ENCODE results near the gene SDHB. TPM values are rescaled to one million over a fixed set of nuclear protein-coding genes. Genes with fewer than 3 reads are reported as not detected.

The SDHB gene
- polyA plus RNA-seq, 1 of the 3 experiments (the other 2 are of a cell fraction): 128 TPM

- H3K9me2 ChIP-seq: no peaks in the 10 kb centered on the region
- H3K9ac ChIP-seq: no peak overlapping the region
- H3F3A ChIP-seq (replicated peaks; ENCODE audit: insufficient read depth): peaks cover 5% of the 10 kb centered on the region
- no peak overlapping the region for H2AFZ ChIP-seq (ENCODE audit: low read depth)
- no peak for TF ChIP-seq FOXM1 (IDR thresholded peaks at IDR 0.05; ENCODE audit: low read depth)
- TF ChIP-seq SMC3 (IDR thresholded peaks at IDR 0.05; ENCODE audit: low read depth, low read length): no peak
- TF ChIP-seq RAD21 (IDR thresholded peaks at IDR 0.05; ENCODE audit: low read length): no peak
- TF ChIP-seq USF1 (IDR thresholded peaks at IDR 0.05; ENCODE audit: borderline replicate concordance, low read depth): no peak
- TF ChIP-seq USF2 (IDR thresholded peaks at IDR 0.05; ENCODE audit: borderline replicate concordance, low read depth, low read length): no peak
- TF ChIP-seq ELF1 (IDR thresholded peaks at IDR 0.05): no peak
- no peak for TF ChIP-seq GABPA (IDR thresholded peaks at IDR 0.05; ENCODE audit: low read depth)
- TF ChIP-seq NRF1 (IDR thresholded peaks at IDR 0.05; ENCODE audit: low read depth, low read length): no peak
- no peak for TF ChIP-seq ZBTB33 (IDR thresholded peaks at IDR 0.05; ENCODE audit: borderline replicate concordance, low read depth)
- no peak for TF ChIP-seq YY1 (IDR thresholded peaks at IDR 0.05; ENCODE audit: low read depth)
- no peak for TF ChIP-seq POLR2AphosphoS5 (IDR thresholded peaks at IDR 0.05; ENCODE audit: low read depth, low read length)
- no peak for TF ChIP-seq SIN3A (IDR thresholded peaks at IDR 0.05; ENCODE audit: borderline replicate concordance, low read depth, low read length)
- no peak for TF ChIP-seq EP300 (IDR thresholded peaks at IDR 0.05; ENCODE audit: borderline replicate concordance in 1 of 2, low read depth in 1 of 2, low read length in 1 of 2)
- TF ChIP-seq MAX (IDR thresholded peaks at IDR 0.05; ENCODE audit: low read depth): no peak
- peaks cover 40 to 74% of the 10 kb centered on the region in 2 experiments for H3K36me3 ChIP-seq (replicated peaks in 1 of 2; ENCODE audit: control insufficient read depth in 1 of 2, insufficient read depth in 2 of 2, low read length in 1 of 2)
- 100% methylated on average over 1 of the region's 1 CpG for WGBS (ENCODE audit: low lambda C conversion rate)
- H3K79me2 ChIP-seq (ENCODE audit: insufficient read depth): no peaks in the 10 kb centered on the region
- no peak for DNase-seq
- H3K9me3 ChIP-seq: no peaks in the 10 kb centered on the region
- H4K20me1 ChIP-seq (ENCODE audit: insufficient read depth): no peaks in the 10 kb centered on the region
- no peak overlapping the region for H3K4me2 ChIP-seq
- ChIA-PET POLR2A (no interaction called here), CTCF (interaction anchor here (0.9 to 1.4 kb wide), 3 partner anchors 24 to 63 kb away, joined by 3 read pairs; no protein-coding TSS in a partner anchor)
- no peak overlapping the region for H3K4me3 ChIP-seq (ENCODE audit: low read depth in 2 of 2, low read length in 1 of 2)
- H3K4me1 ChIP-seq (ENCODE audit: control insufficient read depth in 1 of 2, insufficient read depth in 2 of 2, low read depth in 1 of 2, low read length in 1 of 2): no peaks in the 10 kb centered on the region
- H3K27me3 ChIP-seq (ENCODE audit: insufficient read depth): no peaks in the 10 kb centered on the region
- no peak overlapping the region for H3K27ac ChIP-seq (ENCODE audit: low read depth in 2 of 2, low read length in 1 of 2)
These were observed 29.1 kb downstream of the SDHB start for GRCh38 chr1:17024721-17025120.

GRCh38 chr1:17023573-17023972 lies 30.3 kb downstream of the SDHB start:
- Histone ChIP-seq H3K4me3 (ENCODE audit: low read depth in 2 of 2, low read length in 1 of 2) (no peak overlapping the region), H3K79me2 (ENCODE audit: insufficient read depth) (no peaks in the 10 kb centered on the region), H3K9me2 (no peaks in the 10 kb centered on the region), H3K4me1 (ENCODE audit: control insufficient read depth in 1 of 2, insufficient read depth in 2 of 2, low read depth in 1 of 2, low read length in 1 of 2) (no peaks in the 10 kb centered on the region), H3K36me3 (replicated peaks in 1 of 2; ENCODE audit: control insufficient read depth in 1 of 2, insufficient read depth in 2 of 2, low read length in 1 of 2) (peaks cover 44 to 85% of the 10 kb centered on the region in 2 experiments), H2AFZ (ENCODE audit: low read depth) (no peak overlapping the region), H3K27me3 (ENCODE audit: insufficient read depth) (no peaks in the 10 kb centered on the region), H3K9ac (no peak overlapping the region), H3K4me2 (no peak overlapping the region), H4K20me1 (ENCODE audit: insufficient read depth) (no peaks in the 10 kb centered on the region), H3F3A (replicated peaks; ENCODE audit: insufficient read depth) (peaks cover 14% of the 10 kb centered on the region), H3K9me3 (no peaks in the 10 kb centered on the region), H3K27ac (ENCODE audit: low read depth in 2 of 2, low read length in 1 of 2) (no peak overlapping the region)
- DNase-seq: no peak
- WGBS (ENCODE audit: low lambda C conversion rate): 89% methylated on average over 3 of the region's 3 CpGs
- ChIA-PET CTCF (interaction anchor here (0.7 to 2.9 kb wide), 5 partner anchors 10 to 403 kb away, joined by 3 to 13 read pairs (median 3); no protein-coding TSS in a partner anchor), POLR2A (no interaction called here)
- no peak for TF ChIP-seq JUND (IDR thresholded peaks at IDR 0.05)
- TF ChIP-seq POLR2AphosphoS5 (IDR thresholded peaks at IDR 0.05; ENCODE audit: low read depth, low read length): no peak
- no peak for TF ChIP-seq IRF3 (IDR thresholded peaks at IDR 0.05; ENCODE audit: low read depth, low read length)
- no peak for TF ChIP-seq SMC3 (IDR thresholded peaks at IDR 0.05; ENCODE audit: low read depth, low read length)
- TF ChIP-seq CHD2 (IDR thresholded peaks at IDR 0.05; ENCODE audit: low read length, partially characterized antibody): no peak
- no peak for TF ChIP-seq TCF12 (IDR thresholded peaks at IDR 0.05)
- no peak for TF ChIP-seq NRF1 (IDR thresholded peaks at IDR 0.05; ENCODE audit: low read depth, low read length)
- no peak for TF ChIP-seq MAX (IDR thresholded peaks at IDR 0.05; ENCODE audit: low read depth)
- TF ChIP-seq USF1 (IDR thresholded peaks at IDR 0.05; ENCODE audit: borderline replicate concordance, low read depth): no peak
- TF ChIP-seq CTCF (IDR thresholded peaks at IDR 0.05): no peak
- TF ChIP-seq NFIC (IDR thresholded peaks at IDR 0.05; ENCODE audit: borderline replicate concordance): no peak
